Occipital lobe (tissue), 2 donors: Measurements from ENCODE around the gene OR2AT4. TPM values are rescaled to one million over a fixed set of nuclear protein-coding genes. Genes with fewer than 3 reads are reported as not detected.
"Not testable (repeated sequence)": the region's sequence is repeated elsewhere in the genome, so short reads cannot be mapped to it uniquely, and the experiment has no call there.

Source experiments
- DNase-seq: peaks from one replicate; lab custom pipeline; 2025; lab: John Stamatoyannopoulos, UW
- total RNA-seq: library from RNA; depleted of rRNA; stranded (reverse); fragments of >200 nt; gene quantifications from one replicate; pipeline ENCODE4 v1.2.3, GENCODE V29; 2014

Gene OR2AT4
- total RNA-seq, 1 donor from 2014 or later = not detected

DNA sequence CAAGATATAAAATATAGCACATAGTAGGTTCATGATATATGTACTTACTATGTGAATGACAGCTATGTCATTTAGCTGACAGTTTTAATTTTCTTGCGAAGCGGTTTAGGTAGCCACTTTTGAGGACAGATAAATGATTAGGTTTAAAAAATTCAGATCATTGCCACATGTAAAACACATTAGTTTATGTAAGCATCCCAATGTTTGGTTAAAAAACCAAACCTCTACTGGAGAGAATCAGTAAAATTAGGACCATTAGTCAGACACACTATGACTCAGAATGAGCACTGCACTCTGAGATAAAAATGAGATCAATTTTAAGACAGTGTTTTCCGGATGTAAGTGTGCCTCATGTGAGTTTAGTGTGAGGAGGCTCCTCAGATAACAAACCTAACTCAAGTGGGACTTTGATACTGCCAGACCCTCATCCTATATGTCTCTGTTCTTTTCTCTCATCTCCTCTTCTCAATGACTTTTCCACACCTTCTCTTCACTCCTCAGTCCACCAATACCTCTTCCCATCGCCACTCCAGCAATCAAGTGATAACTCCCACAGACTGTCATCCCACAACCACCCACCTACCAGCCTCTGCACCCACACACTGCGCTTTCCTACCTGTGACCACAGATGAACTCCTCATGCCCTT lies 6.8 kb upstream of the OR2AT4 start:
- no peak for DNase-seq

DNA sequence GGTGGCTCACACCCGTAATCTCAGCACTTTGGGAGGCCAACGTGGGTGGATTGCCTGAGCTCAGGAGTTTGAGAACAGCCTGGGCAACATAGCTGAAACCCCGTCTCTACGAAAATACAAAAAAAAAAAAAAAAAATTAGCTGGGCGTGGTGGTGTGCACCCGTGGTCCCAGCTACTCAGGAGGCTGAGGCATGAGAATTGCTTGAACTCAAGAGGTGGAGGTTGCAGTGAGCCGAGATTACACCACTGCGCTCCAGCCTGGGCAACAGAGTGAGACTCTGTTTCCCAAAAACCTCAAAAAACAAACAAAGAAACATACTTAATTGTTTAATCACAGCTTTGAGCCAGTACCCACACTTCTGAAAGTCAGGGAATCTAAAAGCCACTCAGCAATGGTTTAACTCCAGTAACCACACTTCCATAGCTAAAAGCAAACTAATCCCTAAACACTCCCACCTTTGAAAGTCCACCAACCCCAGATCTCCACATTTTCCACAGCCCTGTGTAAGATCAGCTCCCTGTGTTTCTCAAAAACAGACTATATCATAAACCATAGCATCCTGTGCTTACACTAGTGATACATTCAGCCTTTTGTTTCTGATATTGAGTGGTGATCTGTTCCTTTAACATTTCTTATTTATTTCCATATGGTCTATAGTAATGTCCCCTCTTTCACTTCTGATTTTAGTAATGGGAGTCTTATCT lies 4.9 kb upstream of the OR2AT4 start:
- no peak for DNase-seq

DNA sequence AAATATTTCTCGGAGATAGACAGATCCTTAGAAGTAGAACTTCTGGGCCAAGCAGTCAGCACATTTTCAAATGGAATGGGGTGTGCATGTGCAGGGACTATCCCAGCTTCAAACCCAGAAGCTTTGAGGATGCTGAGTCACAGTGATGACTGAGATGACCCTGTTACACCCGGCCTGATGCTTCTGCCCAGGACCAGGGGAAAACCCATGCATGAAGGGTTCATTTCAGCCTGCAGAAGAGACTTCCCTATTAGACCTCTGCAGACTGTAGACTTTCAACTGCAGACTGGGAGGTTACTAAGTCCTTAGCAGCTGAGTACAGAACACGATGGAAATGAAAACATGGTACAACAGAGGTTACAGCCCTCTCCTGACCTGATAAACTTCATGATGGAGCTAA lies 3.6 kb upstream of the OR2AT4 start:
- no peak for DNase-seq

DNA sequence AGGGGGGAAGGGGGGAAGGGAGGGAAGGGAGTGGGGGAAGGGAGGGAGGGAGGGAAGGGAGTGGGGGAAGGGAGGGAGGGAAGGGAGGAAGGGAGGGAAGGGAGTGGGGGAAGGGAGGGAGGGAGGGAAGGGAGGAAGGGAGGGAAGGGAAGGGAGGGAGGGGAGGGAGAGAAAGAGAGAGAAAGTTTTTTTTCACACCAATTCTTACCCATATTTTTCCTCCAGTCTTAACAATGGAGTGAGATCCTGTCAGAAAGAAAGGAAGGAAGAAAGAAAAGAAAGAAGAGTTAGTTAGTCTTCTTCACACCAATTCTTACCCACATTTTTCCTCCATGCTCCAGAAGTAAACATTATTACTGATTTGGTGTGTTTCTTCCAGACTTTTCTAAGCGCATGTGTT lies 3.0 kb upstream of the OR2AT4 start:
- DNase-seq = no peak

DNA sequence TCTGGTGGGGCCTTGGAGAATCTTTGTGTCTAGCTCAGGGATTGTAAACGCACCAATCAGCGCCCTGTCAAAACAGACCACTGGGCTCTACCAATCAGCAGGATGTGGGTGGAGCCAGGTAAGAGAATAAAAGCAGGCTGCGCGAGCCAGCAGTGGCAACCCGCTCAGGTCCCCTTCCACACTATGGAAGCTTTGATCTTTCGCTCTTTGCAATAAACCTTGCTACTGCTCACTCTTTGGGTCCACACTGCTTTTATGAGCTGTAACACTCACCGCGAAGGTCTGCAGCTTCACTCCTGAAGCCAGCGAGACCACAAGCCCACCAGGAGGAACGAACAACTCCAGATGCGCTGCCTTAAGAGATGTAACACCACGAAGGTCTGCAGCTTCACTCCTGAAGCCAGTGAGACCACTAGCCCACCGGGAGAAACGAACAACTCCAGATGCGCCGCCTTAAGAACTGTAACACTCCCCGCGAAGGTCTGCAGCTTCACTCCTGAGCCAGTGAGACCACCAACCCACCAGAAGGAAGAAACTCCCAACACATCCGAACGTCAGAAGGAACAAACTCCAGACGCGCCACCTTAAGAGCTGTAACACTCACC lies 2.3 kb upstream of the OR2AT4 start:
- not testable (repeated sequence) for DNase-seq

DNA sequence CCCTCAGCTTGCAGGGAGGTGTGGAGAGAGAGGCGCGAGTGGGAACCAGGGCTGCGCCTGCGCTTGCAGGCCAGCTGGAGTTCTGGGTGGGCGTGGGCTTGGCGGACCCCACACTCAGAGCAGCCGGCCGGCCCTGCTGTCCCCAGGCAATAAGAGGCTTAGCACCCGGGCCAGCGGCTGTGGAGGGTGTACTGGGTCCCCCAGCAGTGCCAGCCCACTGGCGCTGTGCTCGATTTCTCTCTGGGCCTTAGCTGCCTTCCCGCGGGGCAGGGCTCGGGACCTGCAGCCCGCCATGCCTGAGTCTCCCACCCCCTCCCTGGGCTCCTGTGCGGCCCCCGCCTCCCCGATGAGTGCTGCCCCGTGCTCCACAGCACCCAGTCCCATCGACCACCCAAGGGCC lies 1.5 kb upstream of the OR2AT4 start:
- DNase-seq = not testable (repeated sequence)

DNA sequence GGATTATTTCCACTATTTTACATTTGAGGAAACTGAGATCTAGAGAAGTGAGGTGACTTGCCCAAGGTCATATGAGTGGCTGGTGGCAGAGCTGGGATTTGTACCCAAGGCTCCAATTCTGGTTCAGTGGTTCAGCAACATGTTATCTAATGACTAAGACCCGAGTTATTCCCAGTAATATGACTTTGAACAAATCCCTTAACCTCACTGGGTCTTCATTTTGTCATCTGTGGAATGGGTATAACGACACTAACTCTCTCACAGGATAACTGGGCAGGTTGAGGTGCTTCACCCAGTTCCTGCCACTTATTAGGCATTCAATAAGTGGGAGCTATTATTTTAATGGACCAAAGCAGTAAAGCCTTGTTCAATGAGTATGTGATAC lies 489 bp upstream of the OR2AT4 start:
- DNase-seq = no peak

DNA sequence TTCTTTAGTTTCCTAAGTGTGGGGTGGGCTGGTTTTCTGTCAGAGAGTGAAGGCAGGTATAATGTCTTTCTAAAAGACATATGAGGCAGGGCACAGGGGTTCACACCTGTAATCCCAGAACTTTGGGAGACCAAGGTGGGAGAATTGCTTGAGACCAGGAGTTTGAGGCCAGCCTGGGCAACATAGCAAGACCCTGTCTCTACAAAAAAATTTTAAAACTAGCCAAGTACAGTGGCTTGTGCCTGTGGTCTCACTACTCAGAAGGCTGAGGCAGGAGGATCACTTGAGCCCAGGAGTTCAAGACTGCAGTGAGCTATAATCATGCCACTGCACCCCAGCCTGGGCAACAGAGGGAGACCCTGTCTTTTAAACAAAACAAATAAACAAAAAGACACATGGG lies 2.3 kb downstream of the OR2AT4 start:
- not testable (repeated sequence) for DNase-seq

DNA sequence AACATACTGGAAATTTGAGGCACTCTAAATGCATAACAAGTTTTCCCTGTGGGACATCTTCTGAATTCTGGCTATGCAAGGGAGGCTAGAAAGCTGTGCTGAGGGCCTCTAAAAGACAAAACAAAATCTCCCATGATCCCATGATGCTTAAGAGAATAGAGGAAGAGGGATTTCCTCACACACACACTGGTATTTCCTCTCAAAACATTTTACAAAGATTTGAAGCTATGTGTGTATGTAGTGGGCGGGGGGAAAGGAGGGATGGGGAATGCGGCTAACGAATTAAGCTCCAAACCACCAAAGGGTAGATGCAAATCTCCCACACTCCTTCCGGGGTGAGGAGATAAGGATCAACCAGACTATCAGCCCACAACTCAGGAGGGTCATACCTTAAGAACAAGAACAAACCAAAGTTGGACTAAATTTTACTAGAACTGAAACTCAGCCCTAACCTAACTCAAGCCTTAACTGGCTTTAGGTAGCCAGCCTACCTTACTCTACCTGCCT lies 6.0 kb downstream of the OR2AT4 start:
- DNase-seq = no peak

DNA sequence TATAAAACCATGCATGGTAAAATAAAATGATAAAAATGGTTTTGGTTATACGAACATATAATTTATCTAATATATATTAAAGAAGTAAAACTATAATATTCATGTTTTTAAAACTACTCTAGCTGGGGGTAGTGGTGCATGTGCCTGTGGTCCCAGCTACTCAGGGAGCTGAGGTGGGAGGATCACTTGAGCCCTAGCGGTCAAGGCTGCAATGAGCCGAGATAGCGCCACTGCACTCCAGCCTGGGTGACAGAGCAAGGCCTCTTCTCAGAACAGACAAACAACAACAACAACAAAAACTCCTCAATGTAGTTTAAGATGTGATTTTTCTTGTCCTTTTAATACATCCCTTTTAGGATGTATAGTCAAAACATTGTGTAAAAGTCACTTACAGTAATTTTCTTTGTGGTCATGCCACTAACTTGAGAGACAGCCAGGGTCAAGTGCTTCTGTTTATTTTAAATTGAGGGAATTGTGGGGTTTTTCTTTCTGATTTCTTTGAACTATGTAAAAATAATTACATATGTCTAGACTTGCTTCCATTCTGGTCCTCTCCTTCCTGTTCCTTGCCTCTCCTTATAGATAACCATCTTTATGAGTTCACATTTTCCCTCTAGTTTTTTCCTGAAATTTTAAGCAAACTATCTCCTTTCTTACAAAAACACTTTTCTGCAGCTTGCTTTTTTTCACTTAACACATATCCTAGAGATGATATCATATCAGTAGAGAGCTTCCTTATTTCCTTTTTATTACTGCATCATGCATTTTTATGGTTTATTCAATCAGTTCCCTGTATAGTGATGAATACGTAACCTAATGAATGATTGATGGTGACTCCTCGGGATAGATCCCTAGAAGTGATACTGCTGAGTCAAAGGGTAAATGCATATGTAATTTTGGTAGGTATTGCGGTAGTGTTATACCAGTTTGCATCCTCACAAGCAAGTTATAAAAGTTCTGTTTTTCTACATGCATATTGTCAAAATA lies 9.1 kb downstream of the OR2AT4 start:
- DNase-seq = no peak

DNA sequence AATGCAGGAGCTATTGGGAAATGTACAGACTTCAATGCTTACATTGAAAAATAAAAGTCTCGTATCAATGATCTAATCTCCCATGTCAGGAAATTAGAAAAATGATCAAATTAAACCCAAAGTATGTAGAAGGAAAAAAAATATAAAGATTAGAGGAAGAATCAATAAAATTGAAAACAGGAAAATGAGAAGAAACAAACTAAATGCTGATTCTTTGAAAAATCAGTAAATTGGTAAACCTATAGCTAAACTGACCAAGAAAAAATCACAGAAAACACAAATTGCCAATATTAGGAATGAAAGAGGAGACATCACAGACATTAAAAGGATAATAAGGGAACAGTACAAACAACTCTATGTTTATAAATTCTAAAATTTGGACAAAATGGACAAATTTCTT lies 11.8 kb downstream of the OR2AT4 start:
- no peak for DNase-seq

DNA sequence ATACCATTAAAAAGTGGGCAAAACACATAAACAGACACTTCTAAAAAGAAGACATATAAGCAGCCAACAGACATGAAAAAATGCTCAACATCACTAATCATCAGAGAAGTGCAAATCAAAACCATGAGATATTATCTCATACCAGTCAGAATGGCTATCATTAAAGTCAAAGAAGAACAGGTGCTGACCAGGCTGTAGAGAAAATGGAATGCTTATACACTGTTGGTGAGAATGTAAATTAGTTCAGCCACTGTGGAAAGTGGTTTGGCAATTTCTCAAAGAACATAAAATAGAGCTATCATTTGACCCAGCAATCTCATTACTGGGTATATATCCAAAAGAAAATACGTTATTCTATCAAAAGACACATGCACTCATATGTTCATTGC lies 13.5 kb downstream of the OR2AT4 start:
- DNase-seq = no peak

DNA sequence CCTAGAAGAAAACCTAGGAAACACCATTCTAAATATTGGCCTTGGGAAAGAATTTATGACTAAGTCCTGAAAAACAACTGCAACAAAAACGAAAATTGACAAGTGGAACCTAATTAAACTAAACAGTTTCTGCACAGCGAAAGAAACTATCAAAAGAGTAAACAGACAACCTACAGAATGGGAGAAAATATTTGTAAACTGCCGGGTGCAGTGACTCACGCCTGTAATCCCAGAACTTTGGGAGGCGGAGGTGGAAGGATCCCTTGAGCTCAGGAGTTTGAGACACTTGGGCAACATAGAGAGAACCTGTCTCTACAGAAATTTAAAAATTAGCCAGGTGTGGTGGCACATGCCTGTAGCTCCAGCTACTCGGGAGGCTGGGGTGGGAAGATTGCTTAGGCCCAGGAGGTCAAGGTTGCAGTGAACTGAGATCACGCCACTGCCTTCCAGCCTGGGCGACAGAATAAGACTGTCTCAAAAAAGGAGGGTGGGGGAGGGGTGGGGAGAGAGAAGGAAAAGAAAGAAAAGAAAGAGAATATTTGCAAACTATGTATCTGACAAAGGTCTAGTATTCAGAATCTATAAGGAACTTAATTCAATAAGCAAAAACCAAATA lies 14.0 kb downstream of the OR2AT4 start:
- DNase-seq = no peak

DNA sequence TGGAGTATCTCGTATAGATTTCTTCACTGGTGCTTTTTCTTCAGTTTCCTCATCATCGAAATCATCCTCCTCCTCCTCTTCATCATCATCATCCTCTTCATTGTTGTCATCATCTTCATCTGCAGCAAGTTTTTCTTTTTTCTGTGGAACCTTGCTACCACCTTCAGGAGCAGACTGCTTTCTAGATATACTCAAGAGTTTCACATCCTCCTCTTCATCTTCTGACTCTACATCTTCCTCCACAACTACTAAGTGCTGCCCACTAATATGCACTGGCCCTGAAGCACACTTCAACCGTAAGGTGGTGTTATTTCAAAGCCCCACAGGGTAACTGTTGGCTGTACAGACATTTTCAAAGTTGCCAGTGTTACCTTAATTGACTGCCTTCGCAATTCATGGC lies 17.1 kb downstream of the OR2AT4 start:
- DNase-seq = no peak

DNA sequence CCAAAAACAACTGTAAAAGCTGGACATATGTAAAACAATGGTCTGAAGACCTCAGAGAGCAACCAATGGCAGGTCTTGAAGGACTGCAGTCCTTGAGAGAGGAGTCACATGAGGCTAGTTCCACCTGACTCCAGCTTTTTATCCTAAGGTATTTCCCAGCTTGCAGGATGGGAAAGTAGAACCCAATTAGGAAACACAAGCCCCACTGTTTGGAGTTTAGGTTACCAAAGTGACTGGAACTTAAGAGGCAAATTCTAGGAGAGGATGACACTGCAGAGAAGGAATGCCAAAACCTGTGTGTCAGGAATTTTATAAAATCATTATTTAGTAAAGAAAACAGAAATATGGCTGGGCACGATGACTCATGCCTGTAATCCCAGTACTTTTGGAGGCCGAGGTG lies 18.4 kb downstream of the OR2AT4 start:
- no peak for DNase-seq

DNA sequence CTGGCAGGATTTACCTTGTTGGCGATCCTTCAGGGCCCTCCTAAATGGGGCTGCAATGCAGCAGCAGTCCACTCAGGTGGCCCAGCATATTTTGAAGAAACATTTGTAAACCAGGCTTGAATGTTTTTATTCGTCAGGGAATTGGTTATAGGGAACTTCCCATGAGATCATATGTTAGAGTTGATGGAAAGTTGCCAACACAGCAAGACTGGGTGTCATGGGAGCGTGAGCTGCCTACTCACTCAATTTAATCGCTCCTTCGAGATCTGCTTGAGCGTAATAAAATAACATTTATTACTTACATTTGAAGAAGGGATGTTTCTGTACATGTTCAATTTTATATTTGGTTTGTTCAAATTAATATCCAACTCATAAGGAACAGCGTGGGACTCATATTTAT lies 19.4 kb downstream of the OR2AT4 start:
- no peak for DNase-seq

DNA sequence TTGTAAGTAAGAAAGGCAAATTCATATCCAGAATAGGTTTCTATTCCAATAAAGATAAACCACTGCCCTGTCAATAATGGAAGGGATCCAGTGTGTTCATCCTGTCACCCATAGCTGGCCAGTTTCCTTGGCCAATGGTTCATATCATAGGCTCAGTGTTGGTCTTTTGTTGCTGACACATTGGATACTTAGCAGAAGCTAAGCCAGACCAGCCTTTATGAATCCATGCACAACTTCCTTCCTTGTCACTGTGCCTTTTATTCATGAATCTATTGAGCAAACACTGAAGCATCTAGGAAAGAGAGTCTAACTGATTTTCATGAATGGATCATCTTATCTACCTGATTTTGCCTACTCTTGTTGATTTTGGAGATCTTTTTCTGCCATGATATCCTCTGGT lies 20.0 kb downstream of the OR2AT4 start:
- DNase-seq = no peak

DNA sequence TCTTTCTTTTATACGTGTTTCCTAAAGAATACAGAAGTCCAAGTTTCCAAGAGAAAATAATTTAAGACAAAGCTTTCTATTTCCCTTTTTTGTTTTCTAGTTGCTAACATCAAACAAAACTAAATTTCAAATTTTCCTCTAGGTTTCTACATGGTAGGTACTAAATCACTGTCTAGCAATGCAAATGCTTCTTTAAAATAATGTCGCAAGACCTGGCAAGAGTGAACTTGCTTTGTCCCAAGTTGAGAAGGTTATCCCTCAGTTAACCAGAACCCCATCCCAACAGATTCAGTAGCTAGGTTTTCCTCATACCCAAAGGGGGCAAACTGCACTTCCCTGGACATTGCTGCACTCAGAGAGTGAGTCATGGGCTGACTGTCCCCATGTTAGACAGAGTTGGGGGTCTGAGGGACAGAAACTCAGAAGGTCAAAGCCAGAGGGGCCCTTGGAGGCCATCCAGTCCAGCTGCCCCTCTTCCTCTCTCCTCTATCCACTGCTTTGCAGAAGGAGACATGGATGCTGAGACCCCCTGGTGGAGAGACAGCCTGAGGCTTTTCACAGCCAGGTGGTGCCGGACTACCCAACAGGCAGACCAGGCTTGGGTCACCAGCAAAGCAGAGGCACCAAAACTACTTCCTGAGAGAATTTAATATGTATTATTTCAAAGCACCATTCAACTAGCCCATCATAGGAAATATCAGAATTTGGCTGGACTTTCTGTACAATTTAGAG lies 23.1 kb downstream of the OR2AT4 start:
- DNase-seq = no peak

DNA sequence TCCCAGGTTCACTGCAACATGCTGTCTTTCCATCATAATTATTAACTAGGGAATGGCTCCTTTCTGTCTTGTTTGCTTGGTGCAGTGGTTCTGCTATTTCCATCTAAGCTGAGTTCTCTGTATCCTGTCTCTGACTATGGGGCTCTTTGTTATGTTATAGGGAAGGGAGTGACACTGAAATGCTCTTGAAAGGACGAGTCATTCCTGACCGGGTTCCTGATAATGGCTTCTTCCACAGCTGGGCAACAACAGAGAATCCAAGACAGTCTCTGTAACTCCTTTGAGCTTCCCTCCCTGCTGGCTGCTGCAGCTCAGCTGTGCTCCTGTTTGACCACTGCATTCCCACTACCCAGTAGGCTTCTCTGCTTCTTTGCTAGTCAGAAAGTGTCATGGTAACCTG lies 24.1 kb downstream of the OR2AT4 start:
- no peak for DNase-seq

DNA sequence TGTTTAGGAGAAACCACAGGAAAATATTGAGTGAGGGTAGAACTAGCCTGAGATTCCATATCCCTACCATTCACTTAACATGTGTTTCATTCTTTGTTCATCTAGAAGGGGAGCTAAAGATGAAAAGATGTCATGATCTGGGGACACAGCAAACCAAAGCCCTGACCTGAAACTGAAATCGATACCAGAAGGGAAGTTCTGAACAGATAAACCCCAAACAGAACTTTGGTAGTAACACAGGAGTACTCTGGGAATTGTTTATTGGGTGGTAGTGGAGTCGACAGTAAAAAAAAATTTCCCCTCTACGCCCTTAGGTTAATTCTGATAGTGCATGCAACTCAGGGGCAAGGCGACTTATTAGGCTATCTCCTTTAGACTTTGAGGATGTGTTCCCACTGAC lies 27.2 kb downstream of the OR2AT4 start:
- DNase-seq = no peak

DNA sequence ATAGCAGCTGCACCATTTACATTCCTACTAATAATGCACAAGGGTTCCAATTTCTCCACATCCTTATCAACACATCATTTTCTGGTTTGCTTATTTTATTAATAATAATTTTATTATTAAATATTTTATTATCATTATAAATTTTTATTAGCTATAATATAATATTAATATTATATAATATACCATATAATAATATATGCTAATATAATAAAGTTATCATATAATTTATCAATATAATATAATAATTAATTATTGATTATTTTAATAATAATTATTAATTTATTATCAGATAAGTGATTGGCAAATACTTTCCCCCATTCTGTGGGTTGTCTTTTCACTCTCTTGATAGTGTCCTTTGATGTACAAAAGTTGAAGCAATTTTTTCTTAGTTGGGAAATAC lies 27.7 kb downstream of the OR2AT4 start:
- no peak for DNase-seq
